SU-DHL-6 (cell line): Measurements from ENCODE around the gene NINJ2.
"Not testable (repeated sequence)": the region's sequence is repeated elsewhere in the genome, so short reads cannot be mapped to it uniquely, and the experiment has no call there.

Experiments
- H2AFZ ChIP-seq: fragments of 200-600 bp; sonication (generic); 2 replicates; pipeline ENCODE4 v1.6.1; 2014; ENCODE audit warnings: low read depth, mild to moderate bottlenecking, moderate library complexity, mixed read lengths, antibody characterized with exemption, low read length; ENCODE audit not compliant: severe bottlenecking
- H3F3A ChIP-seq: fragments of 200-600 bp; shearing (Covaris generic); 2 replicates; pipeline ENCODE4 v1.6.0; 2016; ENCODE audit warnings: antibody characterized with exemption, mild to moderate bottlenecking; ENCODE audit not compliant: insufficient read depth
- H3K27ac ChIP-seq: fragments of 200-600 bp; sonication (generic); 2 replicates; pipeline ENCODE4 v1.5.1; 2016; ENCODE audit warnings: low read depth, mild to moderate bottlenecking, low read length, moderate library complexity, mixed read lengths
- H3K27me3 ChIP-seq: fragments of 200-600 bp; sonication (generic), shearing (Covaris generic); 2 replicates; pipeline ENCODE4 v1.6.0; 2014; ENCODE audit warnings: mild to moderate bottlenecking, low read length
- H3K36me3 ChIP-seq: fragments of 200-600 bp; sonication (generic); 2 replicates; pipeline ENCODE4 v1.6.1; 2014; ENCODE audit warnings: mild to moderate bottlenecking, low read length, mixed read lengths
- H3K4me2 ChIP-seq: fragments of 300-600, 200-600 bp; shearing (Covaris generic), sonication (generic); 2 replicates; pipeline ENCODE4 v1.6.0; 2014; ENCODE audit warnings: low read length, low read depth, mild to moderate bottlenecking; ENCODE audit not compliant: poor library complexity, severe bottlenecking
- H3K4me3 ChIP-seq: fragments of 200-600 bp; sonication (generic); 2 replicates; pipeline ENCODE4 v1.5.1; 2014; ENCODE audit warnings: antibody characterized with exemption, low read length, mild to moderate bottlenecking, mixed read lengths; ENCODE audit not compliant: insufficient read depth, poor library complexity, severe bottlenecking
- H3K79me2 ChIP-seq: fragments of 200-600 bp; sonication (generic); 2 replicates; pipeline ENCODE4 v1.6.1; 2014; ENCODE audit warnings: mild to moderate bottlenecking, low read length, moderate library complexity; ENCODE audit not compliant: insufficient read depth
- H3K9ac ChIP-seq: fragments of 200-600 bp; sonication (generic); 2 replicates; pipeline ENCODE4 v1.7.0; 2014; ENCODE audit warnings: mild to moderate bottlenecking, low read length
- H3K9me2 ChIP-seq: fragments of 200-600 bp; sonication (generic); replicated peaks from 2 replicates; pipeline ENCODE4 v1.6.1; 2014; ENCODE audit warnings: low read length; ENCODE audit not compliant: insufficient read depth
- H3K9me3 ChIP-seq: fragments of 200-600 bp; sonication (generic); 2 replicates; pipeline ENCODE4 v1.6.1; 2014; ENCODE audit warnings: low read length, mixed read lengths; ENCODE audit not compliant: insufficient read depth
- H4K20me1 ChIP-seq: fragments of 200-600 bp; sonication (generic); 2 replicates; pipeline ENCODE4 v1.6.1; 2014; ENCODE audit warnings: low read depth, mild to moderate bottlenecking, antibody characterized with exemption, low read length, moderate library complexity, mixed read lengths
- EZH2phosphoT487 ChIP-seq: fragments of 200-600 bp; sonication (generic), shearing (Covaris generic); conservative IDR thresholded peaks from 2 replicates; pipeline ENCODE4 v1.6.1; 2018; ENCODE audit warnings: mild to moderate bottlenecking, antibody characterized with exemption, low read length, moderate library complexity, mixed read lengths
- TF ChIP-seq, protein P1 (sequence below): fragments of 200-600 bp; sonication (generic); IDR thresholded peaks from one replicate; pipeline ENCODE4 v1.5.1; 2017; ENCODE audit warnings: antibody characterized with exemption, mild to moderate bottlenecking, low read length, moderate library complexity; ENCODE audit not compliant: insufficient read depth, poor library complexity, severe bottlenecking

Gene NINJ2

DNA sequence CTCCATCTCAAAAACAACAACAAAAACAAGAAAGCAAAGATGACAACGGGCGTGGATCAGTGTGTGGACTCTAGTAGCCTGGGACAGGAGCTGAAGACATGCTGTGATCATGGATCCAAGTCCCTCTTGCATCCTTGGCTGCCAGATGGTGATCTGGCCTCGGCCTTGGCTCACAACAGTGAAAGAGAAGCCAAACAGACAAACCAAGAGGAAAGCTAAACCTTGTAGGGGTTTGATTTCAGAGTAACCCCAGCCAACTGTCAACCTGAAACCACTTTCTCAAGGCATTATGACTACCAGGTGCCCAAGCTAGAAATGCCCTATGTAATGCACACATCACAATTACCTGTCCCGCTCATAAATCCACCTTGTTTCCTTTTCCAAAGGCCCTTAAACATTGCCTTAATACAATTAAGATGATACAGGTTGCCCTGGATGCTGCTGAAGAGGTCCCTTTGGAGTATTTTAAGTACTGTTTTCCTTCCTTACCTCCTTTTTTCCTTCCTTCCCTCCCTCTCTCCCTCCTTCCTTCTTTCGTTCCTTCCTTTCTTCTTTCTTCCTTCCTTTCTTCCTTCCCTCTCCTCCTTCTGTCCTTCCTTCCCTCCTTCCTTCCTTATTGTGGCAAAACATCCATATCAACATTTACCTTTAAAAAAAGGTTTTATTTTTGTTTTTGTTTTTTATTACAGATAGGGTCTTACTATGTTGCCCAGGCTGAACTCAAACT is 41.4 kb upstream of the NINJ2 start:
- H3K9me2 ChIP-seq: no peaks in the 10 kb centered on the region
- H3K27me3 ChIP-seq: no peaks in the 10 kb centered on the region
- no peak overlapping the region for H2AFZ ChIP-seq
- no peak overlapping the region for H3K27ac ChIP-seq
- H3K4me3 ChIP-seq: no peak overlapping the region
- H3K79me2 ChIP-seq: no peaks in the 10 kb centered on the region
- no peak for TF ChIP-seq EZH2phosphoT487
- TF ChIP-seq, protein P1, sequence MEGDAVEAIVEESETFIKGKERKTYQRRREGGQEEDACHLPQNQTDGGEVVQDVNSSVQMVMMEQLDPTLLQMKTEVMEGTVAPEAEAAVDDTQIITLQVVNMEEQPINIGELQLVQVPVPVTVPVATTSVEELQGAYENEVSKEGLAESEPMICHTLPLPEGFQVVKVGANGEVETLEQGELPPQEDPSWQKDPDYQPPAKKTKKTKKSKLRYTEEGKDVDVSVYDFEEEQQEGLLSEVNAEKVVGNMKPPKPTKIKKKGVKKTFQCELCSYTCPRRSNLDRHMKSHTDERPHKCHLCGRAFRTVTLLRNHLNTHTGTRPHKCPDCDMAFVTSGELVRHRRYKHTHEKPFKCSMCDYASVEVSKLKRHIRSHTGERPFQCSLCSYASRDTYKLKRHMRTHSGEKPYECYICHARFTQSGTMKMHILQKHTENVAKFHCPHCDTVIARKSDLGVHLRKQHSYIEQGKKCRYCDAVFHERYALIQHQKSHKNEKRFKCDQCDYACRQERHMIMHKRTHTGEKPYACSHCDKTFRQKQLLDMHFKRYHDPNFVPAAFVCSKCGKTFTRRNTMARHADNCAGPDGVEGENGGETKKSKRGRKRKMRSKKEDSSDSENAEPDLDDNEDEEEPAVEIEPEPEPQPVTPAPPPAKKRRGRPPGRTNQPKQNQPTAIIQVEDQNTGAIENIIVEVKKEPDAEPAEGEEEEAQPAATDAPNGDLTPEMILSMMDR: no peak
- no peak overlapping the region for H3K9ac ChIP-seq
- H3K9me3 ChIP-seq: no peaks in the 10 kb centered on the region
- no peak overlapping the region for H3K4me2 ChIP-seq
- no peaks in the 10 kb centered on the region for H4K20me1 ChIP-seq
- no peaks in the 10 kb centered on the region for H3K36me3 ChIP-seq
- H3F3A ChIP-seq: no peaks in the 10 kb centered on the region

DNA sequence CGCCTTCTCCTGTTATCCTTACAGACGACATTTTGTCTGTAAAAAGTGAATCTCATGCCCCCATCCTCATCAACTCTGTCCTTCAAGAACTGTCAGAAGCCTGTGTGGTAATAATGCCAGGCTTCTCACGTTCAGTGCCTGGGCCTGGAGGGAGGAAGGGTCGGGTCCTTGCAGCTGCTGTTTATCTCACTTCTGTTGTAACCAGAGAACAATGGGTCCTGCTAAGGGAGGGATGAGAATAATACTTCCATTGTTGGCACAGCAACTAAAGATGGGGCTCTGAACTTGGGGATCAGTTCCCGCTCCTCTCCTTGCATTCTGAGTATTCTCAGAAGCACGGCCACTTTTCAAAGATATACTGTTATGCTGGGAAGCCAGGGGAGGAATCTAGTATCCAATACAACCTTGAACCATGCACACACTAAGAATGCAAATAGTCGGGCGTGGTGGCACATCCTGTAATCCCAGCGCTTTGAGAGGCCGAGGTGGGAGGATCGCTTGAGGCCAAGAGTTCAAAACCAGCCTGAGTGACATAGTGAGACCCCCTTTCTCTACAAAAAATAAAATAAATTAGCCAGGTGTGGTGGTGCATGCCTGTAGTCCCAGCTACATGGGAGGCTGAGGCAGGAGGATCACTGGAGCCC is 38.8 kb upstream of the NINJ2 start:
- H3F3A ChIP-seq: no peaks in the 10 kb centered on the region
- TF ChIP-seq EZH2phosphoT487: no peak
- TF ChIP-seq, protein P1: no peak
- no peak overlapping the region for H2AFZ ChIP-seq
- no peaks in the 10 kb centered on the region for H3K36me3 ChIP-seq
- no peak overlapping the region for H3K9ac ChIP-seq
- no peaks in the 10 kb centered on the region for H3K27me3 ChIP-seq
- no peaks in the 10 kb centered on the region for H4K20me1 ChIP-seq
- H3K4me2 ChIP-seq: no peak overlapping the region
- no peak overlapping the region for H3K27ac ChIP-seq
- no peaks in the 10 kb centered on the region for H3K79me2 ChIP-seq
- no peaks in the 10 kb centered on the region for H3K9me2 ChIP-seq
- no peak overlapping the region for H3K4me3 ChIP-seq
- peaks cover 19% of the 10 kb centered on the region; the same call in 1 of the 2 replicates for H3K9me3 ChIP-seq

DNA sequence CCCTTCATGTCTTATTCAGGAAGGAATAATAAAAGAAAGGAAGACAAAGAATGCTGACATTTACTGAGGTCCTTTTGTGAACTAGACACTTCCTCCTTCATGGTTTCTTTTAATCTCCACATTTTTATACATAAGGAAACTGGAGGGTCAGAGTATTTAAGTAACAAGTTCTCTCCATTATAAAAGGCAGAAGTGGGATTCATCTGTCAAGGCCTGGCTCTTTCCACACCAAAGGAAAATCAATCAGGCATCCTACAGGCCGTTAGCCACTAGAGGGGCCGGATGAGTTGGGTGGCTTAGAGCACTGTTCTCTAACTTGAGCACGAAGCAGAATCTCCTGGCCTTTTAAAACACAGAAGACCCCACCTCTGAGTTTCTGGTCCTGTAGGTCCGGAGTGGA is 36.8 kb upstream of the NINJ2 start:
- Histone ChIP-seq H3K9me2 (no peaks in the 10 kb centered on the region), H3K36me3 (no peaks in the 10 kb centered on the region), H2AFZ (no peak overlapping the region), H3K9ac (no peak overlapping the region), H3K79me2 (no peaks in the 10 kb centered on the region), H3K4me2 (no peak overlapping the region), H3K27me3 (no peaks in the 10 kb centered on the region), H3F3A (no peaks in the 10 kb centered on the region), H3K9me3 (peaks cover 20% of the 10 kb centered on the region; the same call in 1 of the 2 replicates), H3K27ac (no peak overlapping the region), H4K20me1 (no peaks in the 10 kb centered on the region), H3K4me3 (no peak overlapping the region)
- TF ChIP-seq, protein P1: no peak
- no peak for TF ChIP-seq EZH2phosphoT487

DNA sequence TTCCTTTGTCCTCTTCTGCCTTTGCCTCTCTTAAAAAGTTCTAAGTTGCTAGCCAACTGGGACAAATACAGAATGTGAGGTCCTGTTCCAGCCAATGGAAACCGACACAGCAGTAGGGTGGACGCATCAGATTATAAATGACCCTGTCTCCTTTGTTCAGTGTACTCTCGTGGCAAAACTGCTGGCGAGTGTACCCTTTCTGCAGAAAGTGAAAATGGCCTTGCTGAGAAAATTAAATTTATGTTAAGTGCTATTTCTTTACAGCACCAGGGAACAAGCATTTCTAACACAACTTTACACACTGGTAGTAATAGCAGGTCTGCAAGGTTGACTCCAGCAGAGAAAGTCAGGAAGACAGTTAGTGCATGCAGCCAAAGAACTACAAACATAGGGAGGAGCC is 35.0 kb upstream of the NINJ2 start:
- not testable (repeated sequence) for H4K20me1 ChIP-seq, H3K9me2 ChIP-seq, H3K27ac ChIP-seq, H3K9ac ChIP-seq, H3K27me3 ChIP-seq, H3K4me3 ChIP-seq, H2AFZ ChIP-seq, H3K4me2 ChIP-seq, H3K36me3 ChIP-seq, H3K79me2 ChIP-seq, H3F3A ChIP-seq
- peaks cover 20% of the 10 kb centered on the region; the same call in 1 of the 2 replicates for H3K9me3 ChIP-seq
